Measurements from ENCODE around the gene SLC9A3.

SLC9A3 gene

DNA sequence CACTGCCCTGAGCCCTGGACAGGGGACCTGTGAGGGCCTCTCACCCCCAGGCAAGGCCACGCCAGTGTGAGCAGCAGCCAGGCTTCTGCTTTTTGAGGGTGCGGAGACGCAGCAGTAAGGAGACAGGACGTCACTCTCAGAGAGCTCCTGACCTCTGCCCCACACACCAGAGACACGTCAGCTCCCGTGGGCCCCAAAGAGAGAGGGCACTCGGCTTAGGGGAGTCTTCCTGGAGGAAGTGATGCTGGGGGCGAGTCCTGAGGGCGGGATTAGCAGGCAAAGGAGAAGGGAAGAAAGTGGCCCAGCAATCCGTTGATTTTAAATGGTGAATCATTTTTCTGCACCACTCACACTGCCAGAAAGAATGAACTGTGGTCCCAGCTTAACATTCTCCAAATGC lies 24.0 kb upstream of the SLC9A3 start:
- DNase-seq (ENCODE audit: low read depth, low spot score): no peak
- H3K4me3 ChIP-seq (ENCODE audit: low read depth, low read length): no peak overlapping the region
- TF ChIP-seq, protein P1, sequence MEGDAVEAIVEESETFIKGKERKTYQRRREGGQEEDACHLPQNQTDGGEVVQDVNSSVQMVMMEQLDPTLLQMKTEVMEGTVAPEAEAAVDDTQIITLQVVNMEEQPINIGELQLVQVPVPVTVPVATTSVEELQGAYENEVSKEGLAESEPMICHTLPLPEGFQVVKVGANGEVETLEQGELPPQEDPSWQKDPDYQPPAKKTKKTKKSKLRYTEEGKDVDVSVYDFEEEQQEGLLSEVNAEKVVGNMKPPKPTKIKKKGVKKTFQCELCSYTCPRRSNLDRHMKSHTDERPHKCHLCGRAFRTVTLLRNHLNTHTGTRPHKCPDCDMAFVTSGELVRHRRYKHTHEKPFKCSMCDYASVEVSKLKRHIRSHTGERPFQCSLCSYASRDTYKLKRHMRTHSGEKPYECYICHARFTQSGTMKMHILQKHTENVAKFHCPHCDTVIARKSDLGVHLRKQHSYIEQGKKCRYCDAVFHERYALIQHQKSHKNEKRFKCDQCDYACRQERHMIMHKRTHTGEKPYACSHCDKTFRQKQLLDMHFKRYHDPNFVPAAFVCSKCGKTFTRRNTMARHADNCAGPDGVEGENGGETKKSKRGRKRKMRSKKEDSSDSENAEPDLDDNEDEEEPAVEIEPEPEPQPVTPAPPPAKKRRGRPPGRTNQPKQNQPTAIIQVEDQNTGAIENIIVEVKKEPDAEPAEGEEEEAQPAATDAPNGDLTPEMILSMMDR (IDR thresholded peaks at IDR 0.05; ENCODE audit: low read depth, low read length): no peak
- in situ Hi-C loops (cut with HindIII; ENCODE audit: low sequenced_read_pairs): no loop called here

GRCh38 chr5:547086-547924 lies 23.1 kb upstream of the SLC9A3 start:
- TF ChIP-seq, protein P1 (IDR thresholded peaks at IDR 0.05; ENCODE audit: low read depth, low read length): no peak
- H3K4me3 ChIP-seq (ENCODE audit: low read depth, low read length): no peak overlapping the region
- in situ Hi-C loops (cut with HindIII; ENCODE audit: low sequenced_read_pairs): no loop called here
- DNase-seq (ENCODE audit: low read depth, low spot score): no peak

- no peak for DNase-seq (ENCODE audit: low read depth, low spot score)
- TF ChIP-seq, protein P1 (IDR thresholded peaks at IDR 0.05; ENCODE audit: low read depth, low read length): no peak
- no peak overlapping the region for H3K4me3 ChIP-seq (ENCODE audit: low read depth, low read length)
- in situ Hi-C loops (cut with HindIII; ENCODE audit: low sequenced_read_pairs): no loop called here
Observed at GRCh38 chr5:546376-546908, 22.2 kb upstream of the SLC9A3 start.

DNA sequence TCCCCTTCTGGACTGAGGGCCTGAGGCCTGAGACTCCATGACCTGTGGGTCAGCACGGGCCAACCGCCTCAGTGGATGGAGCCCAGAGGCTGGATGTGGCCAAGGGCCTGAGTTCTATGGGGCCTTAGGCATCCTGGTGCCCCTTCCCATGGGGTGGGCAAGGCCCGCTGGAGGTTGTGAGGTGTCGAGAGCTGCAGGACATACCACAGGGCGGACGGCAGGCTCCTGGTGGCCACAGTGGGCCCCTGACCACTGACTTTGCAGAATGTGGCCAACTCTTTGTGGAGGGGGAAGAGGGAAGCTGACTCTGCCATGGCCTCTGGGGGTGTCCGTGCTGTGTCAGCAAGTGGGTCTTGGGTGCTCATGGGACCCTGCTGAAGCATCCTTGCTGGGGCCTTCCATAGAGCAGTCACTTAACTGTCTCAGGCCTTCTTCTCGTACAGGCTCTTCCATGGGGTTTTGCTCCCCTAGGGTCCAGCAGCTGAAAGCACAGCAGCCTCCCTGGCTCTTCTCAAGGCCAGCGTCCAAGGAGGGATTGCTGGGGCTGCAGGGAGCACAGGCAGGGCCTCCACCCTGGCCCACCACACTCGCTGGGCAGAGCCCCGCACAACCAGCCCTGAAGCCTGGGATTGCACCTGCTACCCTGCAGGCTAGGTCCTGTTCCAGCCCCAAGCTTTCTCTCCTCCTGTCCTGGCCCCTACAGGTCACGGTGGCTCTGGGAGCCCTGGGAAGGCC lies 21.6 kb upstream of the SLC9A3 start:
- in situ Hi-C loops (cut with HindIII; ENCODE audit: low sequenced_read_pairs): no loop called here
- TF ChIP-seq, protein P1 (IDR thresholded peaks at IDR 0.05; ENCODE audit: low read depth, low read length): no peak
- DNase-seq (ENCODE audit: low read depth, low spot score): no peak
- H3K4me3 ChIP-seq (ENCODE audit: low read depth, low read length): no peak overlapping the region

DNA sequence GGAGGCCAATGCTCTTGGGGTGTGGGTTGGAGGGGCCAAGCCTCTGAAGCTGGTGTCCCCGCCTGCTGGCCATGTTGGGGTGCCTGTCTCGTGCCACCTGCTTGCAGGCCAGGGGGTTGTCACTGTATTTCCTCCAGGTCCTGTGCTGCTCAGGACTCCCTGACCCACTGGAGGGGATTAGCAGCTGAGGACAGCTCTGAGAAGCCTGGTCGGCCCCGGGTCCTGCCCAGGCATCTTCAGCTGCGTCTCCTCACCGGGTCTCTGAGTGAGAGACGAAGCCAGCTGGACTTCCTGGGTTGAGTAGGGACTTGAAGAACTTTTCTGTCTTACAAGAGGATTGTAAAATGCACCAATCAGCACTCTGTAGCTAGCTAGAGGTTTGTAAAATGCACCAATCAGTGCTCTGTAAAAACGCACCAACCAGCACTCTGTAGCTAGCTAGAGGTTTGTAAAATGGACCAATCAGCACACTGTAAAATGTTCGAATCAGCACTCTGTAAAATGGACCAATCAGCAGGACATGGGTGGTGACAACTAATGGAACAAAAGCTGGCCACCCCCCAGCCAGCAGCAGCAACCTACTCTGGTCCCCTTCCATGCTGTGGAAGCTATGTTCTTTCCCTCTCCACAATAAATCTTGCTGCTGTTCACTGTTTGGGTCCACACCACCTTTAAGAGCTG lies 20.6 kb upstream of the SLC9A3 start:
- in situ Hi-C loops (cut with HindIII; ENCODE audit: low sequenced_read_pairs): no loop called here
- no peak for DNase-seq (ENCODE audit: low read depth, low spot score)
- no peak overlapping the region for H3K4me3 ChIP-seq (ENCODE audit: low read depth, low read length)
- TF ChIP-seq, protein P1 (IDR thresholded peaks at IDR 0.05; ENCODE audit: low read depth, low read length): no peak
